Neural cell (in vitro differentiated cells): ENCODE measurements around the gene TXNDC15. TPM values are rescaled to one million over a fixed set of nuclear protein-coding genes. Genes with fewer than 3 reads are reported as not detected.
A peak's percentile ranks its signal among the peaks of the same experiment; 100 is the strongest.

ENCODE experiments used
- H2AFZ ChIP-seq: fragments of 200-600, 300-800 bp; sonication (generic), shearing (Covaris generic); 2 replicates; pipeline ENCODE4 v1.6.0; 2014; ENCODE audit warnings: low read depth, mild to moderate bottlenecking, antibody characterized with exemption, low read length, moderate library complexity
- H3F3A ChIP-seq: fragments of 200-600 bp; shearing (Covaris generic); 2 replicates; pipeline ENCODE4 v1.6.1; 2016; ENCODE audit warnings: mild to moderate bottlenecking, moderate library complexity, mixed read lengths, antibody characterized with exemption, low read length; ENCODE audit not compliant: insufficient read depth, poor library complexity, severe bottlenecking
- H3K27ac ChIP-seq: fragments of 200-600, 300-800 bp; sonication (generic), shearing (Covaris generic); 2 replicates; pipeline ENCODE4 v1.5.1; 2014; ENCODE audit warnings: mild to moderate bottlenecking, low read length, moderate library complexity
- H3K27me3 ChIP-seq: fragments of 300-800, 200-600 bp; sonication (generic), shearing (Covaris generic); 2 replicates; pipeline ENCODE4 v1.6.0; 2014; ENCODE audit warnings: mild to moderate bottlenecking, low read depth, low read length, moderate library complexity; ENCODE audit not compliant: insufficient read depth
- H3K36me3 ChIP-seq: fragments of 300-800, 200-600 bp; sonication (generic), shearing (Covaris generic); 2 replicates; pipeline ENCODE4 v1.5.1; 2014; ENCODE audit warnings: mild to moderate bottlenecking, antibody characterized with exemption, low read length, moderate library complexity; ENCODE audit not compliant: insufficient read depth
- H3K4me2 ChIP-seq: fragments of 300-800, 200-600 bp; sonication (generic), shearing (Covaris generic); 2 replicates; pipeline ENCODE4 v1.6.0; 2014; ENCODE audit warnings: mild to moderate bottlenecking, low read length
- H3K4me3 ChIP-seq: fragments of 300-800, 200-600 bp; sonication (generic), shearing (Covaris generic); 2 replicates; pipeline ENCODE4 v1.5.1; 2014; ENCODE audit warnings: mild to moderate bottlenecking, low read length, moderate library complexity
- H3K79me2 ChIP-seq: fragments of 200-600 bp; shearing (Covaris generic); replicated peaks from 2 replicates; pipeline ENCODE4 v1.6.0; 2014; ENCODE audit warnings: mild to moderate bottlenecking, low read length, moderate library complexity; ENCODE audit not compliant: insufficient read depth
- H3K9ac ChIP-seq: fragments of 300-800, 200-600 bp; sonication (generic), shearing (Covaris generic); 2 replicates; pipeline ENCODE4 v1.6.1; 2016; ENCODE audit warnings: mild to moderate bottlenecking, low read length, mixed read lengths
- H3K9me2 ChIP-seq: fragments of 200-600 bp; shearing (Covaris generic); 2 replicates; pipeline ENCODE4 v1.6.1; 2016; ENCODE audit warnings: mild to moderate bottlenecking, low read length, mixed read lengths; ENCODE audit not compliant: insufficient read depth
- H3K9me3 ChIP-seq: fragments of 200-600, 300-800 bp; sonication (generic), shearing (Covaris generic); 2 replicates; pipeline ENCODE4 v1.6.1; 2016; ENCODE audit warnings: mild to moderate bottlenecking, mixed run types, low read length, moderate library complexity, mixed read lengths
- H4K20me1 ChIP-seq: fragments of 200-600 bp; shearing (Covaris generic); 2 replicates; pipeline ENCODE4 v1.6.1; 2016; ENCODE audit warnings: mild to moderate bottlenecking, mixed run types; ENCODE audit not compliant: insufficient read depth
- EP300 ChIP-seq: fragments of 450-650 bp; conservative IDR thresholded peaks from 2 replicates; pipeline ENCODE4 v1.6.1; 2014; ENCODE audit warnings: antibody characterized with exemption, mild to moderate bottlenecking, moderate library complexity; ENCODE audit not compliant: poor library complexity, severe bottlenecking
- EZH2 ChIP-seq: fragments of 200-600, 300-800 bp; shearing (Covaris generic), sonication (generic); IDR thresholded peaks from 2 replicates; pipeline ENCODE4 v1.6.1; 2014; ENCODE audit warnings: antibody characterized with exemption, low read length, borderline replicate concordance, mild to moderate bottlenecking; ENCODE audit not compliant: insufficient read depth, poor library complexity, severe bottlenecking
- MXI1 ChIP-seq: fragments of 450-650 bp; conservative IDR thresholded peaks from 2 replicates; pipeline ENCODE4 v1.6.1; 2014; ENCODE audit warnings: antibody characterized with exemption, mild to moderate bottlenecking; ENCODE audit not compliant: poor library complexity, severe bottlenecking
- POLR2AphosphoS5 ChIP-seq: IDR thresholded peaks from 2 replicates; pipeline ENCODE4 v1.6.1; 2012
- RAD21 ChIP-seq: fragments of 450-650 bp; conservative IDR thresholded peaks from 2 replicates; pipeline ENCODE4 v1.6.1; 2014; ENCODE audit warnings: antibody characterized with exemption, mild to moderate bottlenecking, moderate library complexity
- SMC3 ChIP-seq: fragments of 450-650 bp; conservative IDR thresholded peaks from 2 replicates; pipeline ENCODE4 v1.6.1; 2014; ENCODE audit warnings: antibody characterized with exemption, mild to moderate bottlenecking, moderate library complexity; ENCODE audit not compliant: poor library complexity
- TAF1 ChIP-seq: IDR thresholded peaks from 2 replicates; pipeline ENCODE4 v1.6.1; 2012; ENCODE audit warnings: low read depth
- polyA minus RNA-seq: library from RNA; depleted of rRNA, polyadenylated mRNA; stranded (reverse); fragments of >200 nt; gene quantifications from 2 replicates; pipeline ENCODE4 v1.2.3, GENCODE V29; 2014
- polyA plus RNA-seq: library from polyadenylated mRNA; depleted of rRNA; stranded (reverse); fragments of >200 nt; gene quantifications from 2 replicates; pipeline ENCODE4 v1.2.3, GENCODE V29; 2014
- TF ChIP-seq, protein P1 (sequence below): fragments of 450-650 bp; IDR thresholded peaks from 2 replicates; pipeline ENCODE4 v1.5.1; 2014; ENCODE audit warnings: antibody characterized with exemption, mild to moderate bottlenecking, moderate library complexity; ENCODE audit not compliant: poor library complexity, severe bottlenecking
- TF ChIP-seq, protein P2 (sequence below): IDR thresholded peaks from 2 replicates; pipeline ENCODE4 v1.6.1; 2012; ENCODE audit warnings: borderline replicate concordance

TXNDC15 gene, protein sequence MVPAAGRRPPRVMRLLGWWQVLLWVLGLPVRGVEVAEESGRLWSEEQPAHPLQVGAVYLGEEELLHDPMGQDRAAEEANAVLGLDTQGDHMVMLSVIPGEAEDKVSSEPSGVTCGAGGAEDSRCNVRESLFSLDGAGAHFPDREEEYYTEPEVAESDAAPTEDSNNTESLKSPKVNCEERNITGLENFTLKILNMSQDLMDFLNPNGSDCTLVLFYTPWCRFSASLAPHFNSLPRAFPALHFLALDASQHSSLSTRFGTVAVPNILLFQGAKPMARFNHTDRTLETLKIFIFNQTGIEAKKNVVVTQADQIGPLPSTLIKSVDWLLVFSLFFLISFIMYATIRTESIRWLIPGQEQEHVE
- polyA plus RNA-seq (127 and 147 TPM in 2 replicates), polyA minus RNA-seq (148 TPM in 2 replicates)

DNA sequence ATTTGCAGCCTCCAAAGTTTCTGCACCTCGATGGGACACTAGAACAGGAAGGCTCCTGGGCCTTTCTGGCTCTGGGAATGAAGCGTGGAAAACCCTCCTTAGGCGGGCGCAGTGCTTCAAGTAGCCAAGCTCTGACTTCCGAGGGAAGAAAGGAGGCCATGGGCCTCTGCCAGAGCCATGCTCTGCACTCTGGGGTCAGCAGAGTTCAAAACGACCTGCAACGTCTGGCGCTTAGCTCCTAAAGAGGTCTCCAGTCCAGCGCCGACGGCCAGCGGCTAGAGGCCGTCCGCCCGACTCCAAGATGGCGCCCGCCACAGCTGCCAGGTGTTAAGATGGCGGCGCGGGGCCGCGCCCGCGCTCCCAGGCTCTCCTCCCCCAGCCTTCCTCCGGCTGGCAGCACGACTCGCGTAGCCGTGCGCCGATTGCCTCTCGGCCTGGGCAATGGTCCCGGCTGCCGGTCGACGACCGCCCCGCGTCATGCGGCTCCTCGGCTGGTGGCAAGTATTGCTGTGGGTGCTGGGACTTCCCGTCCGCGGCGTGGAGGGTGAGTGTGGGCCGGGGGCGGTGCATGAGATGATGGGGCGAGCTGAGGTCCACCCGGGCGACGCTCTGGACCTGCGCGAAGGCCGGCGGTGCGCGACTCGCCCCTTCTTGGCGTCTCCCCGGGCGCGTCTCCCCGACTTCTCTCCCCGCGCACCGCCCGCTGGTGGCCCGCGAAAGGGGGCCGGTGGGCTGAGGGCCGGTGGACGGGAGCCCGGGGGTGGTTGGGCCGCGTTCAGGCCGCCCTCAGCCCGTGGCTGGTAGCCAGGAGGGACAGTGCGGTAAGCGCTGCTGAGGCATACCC is at the start of gene TXNDC15:
TXNDC15 (plus strand) TSS at position 385 of the 844 bp plus-strand sequence; CDS start at position 442, 57 bp downstream.
- Histone ChIP-seq H3K4me2 (peak within 1 kb of the TSS; percentile 90), H3K9ac (peak within 1 kb of the TSS; percentile 94), H3F3A (no peaks in the 10 kb centered on the region), H3K9me2 (no peaks in the 10 kb centered on the region), H3K36me3 (no peaks in the 10 kb centered on the region), H3K4me3 (peak within 1 kb of the TSS; percentile 97), H2AFZ (peak within 1 kb of the TSS; percentile 95), H3K27ac (peak within 1 kb of the TSS; percentile 88), H3K9me3 (no peaks in the 10 kb centered on the region), H4K20me1 (no peaks in the 10 kb centered on the region), H3K79me2 (peaks cover 28% of the 10 kb centered on the region), H3K27me3 (no peaks in the 10 kb centered on the region)
- TF ChIP-seq, protein P1, sequence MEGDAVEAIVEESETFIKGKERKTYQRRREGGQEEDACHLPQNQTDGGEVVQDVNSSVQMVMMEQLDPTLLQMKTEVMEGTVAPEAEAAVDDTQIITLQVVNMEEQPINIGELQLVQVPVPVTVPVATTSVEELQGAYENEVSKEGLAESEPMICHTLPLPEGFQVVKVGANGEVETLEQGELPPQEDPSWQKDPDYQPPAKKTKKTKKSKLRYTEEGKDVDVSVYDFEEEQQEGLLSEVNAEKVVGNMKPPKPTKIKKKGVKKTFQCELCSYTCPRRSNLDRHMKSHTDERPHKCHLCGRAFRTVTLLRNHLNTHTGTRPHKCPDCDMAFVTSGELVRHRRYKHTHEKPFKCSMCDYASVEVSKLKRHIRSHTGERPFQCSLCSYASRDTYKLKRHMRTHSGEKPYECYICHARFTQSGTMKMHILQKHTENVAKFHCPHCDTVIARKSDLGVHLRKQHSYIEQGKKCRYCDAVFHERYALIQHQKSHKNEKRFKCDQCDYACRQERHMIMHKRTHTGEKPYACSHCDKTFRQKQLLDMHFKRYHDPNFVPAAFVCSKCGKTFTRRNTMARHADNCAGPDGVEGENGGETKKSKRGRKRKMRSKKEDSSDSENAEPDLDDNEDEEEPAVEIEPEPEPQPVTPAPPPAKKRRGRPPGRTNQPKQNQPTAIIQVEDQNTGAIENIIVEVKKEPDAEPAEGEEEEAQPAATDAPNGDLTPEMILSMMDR: no peak
- TF ChIP-seq SMC3 (no peak), MXI1 (peak; percentile 78), RAD21 (no peak), POLR2AphosphoS5 (peak; percentile 92), TAF1 (peak; percentile 98), EP300 (peak; percentile 54), EZH2 (no peak)
- TF ChIP-seq, protein P2, sequence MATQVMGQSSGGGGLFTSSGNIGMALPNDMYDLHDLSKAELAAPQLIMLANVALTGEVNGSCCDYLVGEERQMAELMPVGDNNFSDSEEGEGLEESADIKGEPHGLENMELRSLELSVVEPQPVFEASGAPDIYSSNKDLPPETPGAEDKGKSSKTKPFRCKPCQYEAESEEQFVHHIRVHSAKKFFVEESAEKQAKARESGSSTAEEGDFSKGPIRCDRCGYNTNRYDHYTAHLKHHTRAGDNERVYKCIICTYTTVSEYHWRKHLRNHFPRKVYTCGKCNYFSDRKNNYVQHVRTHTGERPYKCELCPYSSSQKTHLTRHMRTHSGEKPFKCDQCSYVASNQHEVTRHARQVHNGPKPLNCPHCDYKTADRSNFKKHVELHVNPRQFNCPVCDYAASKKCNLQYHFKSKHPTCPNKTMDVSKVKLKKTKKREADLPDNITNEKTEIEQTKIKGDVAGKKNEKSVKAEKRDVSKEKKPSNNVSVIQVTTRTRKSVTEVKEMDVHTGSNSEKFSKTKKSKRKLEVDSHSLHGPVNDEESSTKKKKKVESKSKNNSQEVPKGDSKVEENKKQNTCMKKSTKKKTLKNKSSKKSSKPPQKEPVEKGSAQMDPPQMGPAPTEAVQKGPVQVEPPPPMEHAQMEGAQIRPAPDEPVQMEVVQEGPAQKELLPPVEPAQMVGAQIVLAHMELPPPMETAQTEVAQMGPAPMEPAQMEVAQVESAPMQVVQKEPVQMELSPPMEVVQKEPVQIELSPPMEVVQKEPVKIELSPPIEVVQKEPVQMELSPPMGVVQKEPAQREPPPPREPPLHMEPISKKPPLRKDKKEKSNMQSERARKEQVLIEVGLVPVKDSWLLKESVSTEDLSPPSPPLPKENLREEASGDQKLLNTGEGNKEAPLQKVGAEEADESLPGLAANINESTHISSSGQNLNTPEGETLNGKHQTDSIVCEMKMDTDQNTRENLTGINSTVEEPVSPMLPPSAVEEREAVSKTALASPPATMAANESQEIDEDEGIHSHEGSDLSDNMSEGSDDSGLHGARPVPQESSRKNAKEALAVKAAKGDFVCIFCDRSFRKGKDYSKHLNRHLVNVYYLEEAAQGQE: peak; percentile 93

DNA sequence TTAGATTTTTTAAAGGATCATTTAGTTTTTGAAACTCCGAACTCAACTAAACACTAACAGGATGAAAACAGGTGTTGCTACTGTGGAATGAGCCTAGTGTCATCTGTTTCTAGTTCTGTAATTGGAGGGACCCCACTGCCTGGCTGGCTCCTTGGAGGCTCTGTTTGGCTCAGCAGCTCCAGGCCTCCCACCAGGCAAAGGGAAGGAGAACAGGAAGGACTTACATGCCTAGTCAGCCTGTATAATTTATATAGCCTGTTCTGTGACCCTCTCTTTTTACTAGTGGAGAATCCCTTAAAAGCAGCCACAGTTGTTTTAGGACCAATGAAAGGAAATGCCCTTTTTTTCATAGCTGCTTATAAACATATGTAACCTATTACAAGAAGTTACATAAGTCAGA is 49.5 kb upstream of the TXNDC15 start:
- Histone ChIP-seq H3K36me3 (peaks cover 3% of the 10 kb centered on the region), H3K27ac (no peak overlapping the region), H3K9ac (no peak overlapping the region), H3K9me3 (no peaks in the 10 kb centered on the region), H3K4me2 (no peak overlapping the region), H3K4me3 (no peak overlapping the region), H3K27me3 (no peaks in the 10 kb centered on the region), H4K20me1 (no peaks in the 10 kb centered on the region), H2AFZ (no peak overlapping the region), H3K79me2 (no peaks in the 10 kb centered on the region), H3F3A (no peaks in the 10 kb centered on the region), H3K9me2 (no peaks in the 10 kb centered on the region)
- TF ChIP-seq EP300: no peak
- no peak for TF ChIP-seq RAD21
- no peak for TF ChIP-seq MXI1
- no peak for TF ChIP-seq EZH2
- TF ChIP-seq POLR2AphosphoS5: no peak
